HG03571 (cell line): ENCODE measurements around the gene DOK6.
"Not testable (repeated sequence)": the region's sequence is repeated elsewhere in the genome, so short reads cannot be mapped to it uniquely, and the experiment has no call there.

Source experiments
- ATAC-seq: cut with Tn5 transposase; IDR thresholded peaks from one replicate; pipeline ENCODE4 v1.9.1; 2021; ENCODE audit not compliant: unreplicated experiment

DOK6 gene

GRCh38 chr18:69400253-69400975 is at the start of gene DOK6:
TSS of gene DOK6 (plus strand) at chr18:69400888.
- no peak for ATAC-seq

GRCh38 chr18:69353023-69353422 is 47.7 kb upstream of the DOK6 start:
- ATAC-seq = no peak

- no peak for ATAC-seq
Observed at GRCh38 chr18:69357590-69357989, 43.1 kb upstream of the DOK6 start.

- ATAC-seq = no peak
Observed at GRCh38 chr18:69358212-69358895, 42.3 kb upstream of the DOK6 start.

- ATAC-seq = not testable (repeated sequence)
Observed at GRCh38 chr18:69359768-69360167, 40.9 kb upstream of the DOK6 start.

- no peak for ATAC-seq
Observed at GRCh38 chr18:69364930-69365329, 35.8 kb upstream of the DOK6 start.

GRCh38 chr18:69365658-69366057 is 35.0 kb upstream of the DOK6 start:
- ATAC-seq = no peak

- no peak for ATAC-seq
Observed at GRCh38 chr18:69367104-69367503, 33.6 kb upstream of the DOK6 start.

GRCh38 chr18:69371729-69372128 is 29.0 kb upstream of the DOK6 start:
- no peak for ATAC-seq

GRCh38 chr18:69380324-69380723 is 20.4 kb upstream of the DOK6 start:
- no peak for ATAC-seq

- no peak for ATAC-seq
Observed at GRCh38 chr18:69383186-69383585, 17.5 kb upstream of the DOK6 start.

- ATAC-seq = no peak
Observed at GRCh38 chr18:69387186-69387585, 13.5 kb upstream of the DOK6 start.

- ATAC-seq = no peak
Observed at GRCh38 chr18:69388222-69388621, 12.5 kb upstream of the DOK6 start.

- ATAC-seq = no peak
Observed at GRCh38 chr18:69397096-69397495, 3.6 kb upstream of the DOK6 start.

GRCh38 chr18:69399253-69399652 is 1.4 kb upstream of the DOK6 start:
- no peak for ATAC-seq

GRCh38 chr18:69400976-69401225 is 213 bp downstream of the DOK6 start:
- ATAC-seq = no peak

- no peak for ATAC-seq
Observed at GRCh38 chr18:69401226-69401971, 711 bp downstream of the DOK6 start.

GRCh38 chr18:69401972-69402532 is 1.4 kb downstream of the DOK6 start:
- ATAC-seq = no peak

- no peak for ATAC-seq
Observed at GRCh38 chr18:69402533-69402989, 1.9 kb downstream of the DOK6 start.

- ATAC-seq = no peak
Observed at GRCh38 chr18:69408522-69408921, 7.8 kb downstream of the DOK6 start.

GRCh38 chr18:69411199-69411598 is 10.5 kb downstream of the DOK6 start:
- no peak for ATAC-seq

GRCh38 chr18:69414184-69414583 is 13.5 kb downstream of the DOK6 start:
- ATAC-seq = no peak
